Vagina (tissue), 2 donors: ENCODE measurements around the gene ALOXE3.

Experiments used
- CTCF ChIP-seq, 3 experiments: fragments of 450-650 bp in 2 of 3; fragments of 200-600 bp in 1 of 3; sonication (generic) in 1 of 3; IDR thresholded peaks; one replicate each; pipeline ENCODE4 v1.5.1; 2017 to 2019; ENCODE audit warnings: antibody characterized with exemption in 3 of 3, mild to moderate bottlenecking in 2 of 3, moderate library complexity in 2 of 3
- POLR2A ChIP-seq, 2 donors: fragments of 450-650 bp; IDR thresholded peaks; one replicate each; pipeline ENCODE4 v1.6.1; 2017; ENCODE audit warnings: antibody characterized with exemption in 2 of 2, mild to moderate bottlenecking in 2 of 2, moderate library complexity in 2 of 2
- POLR2AphosphoS5 ChIP-seq, 2 donors: sonication (generic); formaldehyde crosslinking; IDR thresholded peaks; one replicate each; pipeline ENCODE4 v1.9.0; 2017; ENCODE audit warnings: antibody characterized with exemption in 2 of 2, mild to moderate bottlenecking in 2 of 2, low read depth in 1 of 2; ENCODE audit not compliant: insufficient read depth in 1 of 2

GRCh38 chr17:8152112-8152775 lies 33.9 kb upstream of the ALOXE3 start, which contains the start of gene PER1:
- TF ChIP-seq CTCF (IDR thresholded peaks at IDR 0.05) (no peak), POLR2A (IDR thresholded peaks at IDR 0.05) (peak; percentile 39 to 98), POLR2AphosphoS5 (IDR thresholded peaks at IDR 0.05; ENCODE audit: insufficient read depth in 1 of 2, low read depth in 1 of 2) (peak; percentile 95 to 100)
